ENCODE measurements around the gene RYR3. TPM values are rescaled to one million over a fixed set of nuclear protein-coding genes. Genes with fewer than 3 reads are reported as not detected.

RYR3 gene
- total RNA-seq, 1 donor from 2014 or later: 4.8 TPM

- Mint-ChIP-seq H3K9me3 (ENCODE audit: unreplicated experiment) (no peaks in the 10 kb centered on the region), H3K36me3 (ENCODE audit: low read depth, unreplicated experiment) (no peaks in the 10 kb centered on the region), H3K4me1 (ENCODE audit: unreplicated experiment) (no peaks in the 10 kb centered on the region), H3K27ac (ENCODE audit: unreplicated experiment) (no peak overlapping the region), H3K4me3 (ENCODE audit: unreplicated experiment) (no peak overlapping the region), H3K27me3 (ENCODE audit: unreplicated experiment) (no peaks in the 10 kb centered on the region)
- TF ChIP-seq, protein P1, sequence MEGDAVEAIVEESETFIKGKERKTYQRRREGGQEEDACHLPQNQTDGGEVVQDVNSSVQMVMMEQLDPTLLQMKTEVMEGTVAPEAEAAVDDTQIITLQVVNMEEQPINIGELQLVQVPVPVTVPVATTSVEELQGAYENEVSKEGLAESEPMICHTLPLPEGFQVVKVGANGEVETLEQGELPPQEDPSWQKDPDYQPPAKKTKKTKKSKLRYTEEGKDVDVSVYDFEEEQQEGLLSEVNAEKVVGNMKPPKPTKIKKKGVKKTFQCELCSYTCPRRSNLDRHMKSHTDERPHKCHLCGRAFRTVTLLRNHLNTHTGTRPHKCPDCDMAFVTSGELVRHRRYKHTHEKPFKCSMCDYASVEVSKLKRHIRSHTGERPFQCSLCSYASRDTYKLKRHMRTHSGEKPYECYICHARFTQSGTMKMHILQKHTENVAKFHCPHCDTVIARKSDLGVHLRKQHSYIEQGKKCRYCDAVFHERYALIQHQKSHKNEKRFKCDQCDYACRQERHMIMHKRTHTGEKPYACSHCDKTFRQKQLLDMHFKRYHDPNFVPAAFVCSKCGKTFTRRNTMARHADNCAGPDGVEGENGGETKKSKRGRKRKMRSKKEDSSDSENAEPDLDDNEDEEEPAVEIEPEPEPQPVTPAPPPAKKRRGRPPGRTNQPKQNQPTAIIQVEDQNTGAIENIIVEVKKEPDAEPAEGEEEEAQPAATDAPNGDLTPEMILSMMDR (IDR thresholded peaks at IDR 0.05; ENCODE audit: unreplicated experiment): no peak
- no peak for DNase-seq (ENCODE audit: low spot score)
These were observed 162.9 kb downstream of the RYR3 start for GRCh38 chr15:33473714-33474113.

DNA sequence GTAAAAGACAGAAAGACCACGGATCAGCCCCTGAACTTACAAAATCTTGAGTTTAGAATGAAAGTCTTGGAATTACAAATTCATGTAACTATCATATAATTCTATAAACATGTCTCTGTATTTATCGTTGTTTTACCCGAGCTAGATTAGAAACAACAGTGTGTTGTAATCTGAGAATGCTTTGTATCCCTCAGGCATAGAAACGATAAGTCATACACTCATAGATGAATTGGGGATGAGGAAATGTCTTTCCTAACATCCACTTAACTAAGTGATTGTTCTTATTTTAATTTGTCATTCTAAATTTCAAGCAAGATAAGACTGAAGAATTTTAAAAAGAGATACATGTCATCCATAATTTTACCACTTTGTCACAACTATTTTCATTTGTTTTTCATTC lies 165.3 kb downstream of the RYR3 start:
- Mint-ChIP-seq H3K36me3 (ENCODE audit: low read depth, unreplicated experiment) (no peaks in the 10 kb centered on the region), H3K27me3 (ENCODE audit: unreplicated experiment) (no peaks in the 10 kb centered on the region), H3K27ac (ENCODE audit: unreplicated experiment) (no peak overlapping the region), H3K9me3 (ENCODE audit: unreplicated experiment) (no peaks in the 10 kb centered on the region), H3K4me3 (ENCODE audit: unreplicated experiment) (no peak overlapping the region), H3K4me1 (ENCODE audit: unreplicated experiment) (no peaks in the 10 kb centered on the region)
- TF ChIP-seq, protein P1 (IDR thresholded peaks at IDR 0.05; ENCODE audit: unreplicated experiment): no peak
- DNase-seq (ENCODE audit: low spot score): no peak

DNA sequence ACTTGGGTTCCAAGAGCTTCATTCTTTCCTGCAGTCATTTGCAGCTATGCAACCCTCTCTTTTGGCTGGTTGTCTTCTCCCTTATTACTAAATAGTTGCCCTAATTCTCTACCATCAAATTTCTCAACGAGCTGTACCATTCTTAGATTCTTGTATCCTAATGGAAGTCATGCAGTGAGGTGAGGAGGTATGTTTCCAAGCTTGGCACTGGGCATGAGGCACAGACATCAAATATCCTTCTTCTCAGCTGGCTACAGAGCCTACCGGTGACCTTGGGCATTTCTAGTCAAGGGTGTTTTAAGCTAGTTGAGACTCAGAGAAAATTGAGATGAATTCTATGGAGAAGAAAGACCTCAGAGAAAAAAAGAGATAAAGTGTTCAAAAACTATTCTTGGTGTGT lies 166.1 kb downstream of the RYR3 start:
- TF ChIP-seq, protein P1 (IDR thresholded peaks at IDR 0.05; ENCODE audit: unreplicated experiment): no peak
- Mint-ChIP-seq H3K4me3 (ENCODE audit: unreplicated experiment) (no peak overlapping the region), H3K27ac (ENCODE audit: unreplicated experiment) (no peak overlapping the region), H3K9me3 (ENCODE audit: unreplicated experiment) (no peaks in the 10 kb centered on the region), H3K27me3 (ENCODE audit: unreplicated experiment) (no peaks in the 10 kb centered on the region), H3K36me3 (ENCODE audit: low read depth, unreplicated experiment) (no peaks in the 10 kb centered on the region), H3K4me1 (ENCODE audit: unreplicated experiment) (no peaks in the 10 kb centered on the region)
- DNase-seq (ENCODE audit: low spot score): no peak

GRCh38 chr15:33489335-33489734 lies 178.6 kb downstream of the RYR3 start:
- peaks cover 7% of the 10 kb centered on the region for H3K4me1 Mint-ChIP-seq (ENCODE audit: unreplicated experiment)
- H3K4me3 Mint-ChIP-seq (ENCODE audit: unreplicated experiment): no peak overlapping the region
- H3K27me3 Mint-ChIP-seq (ENCODE audit: unreplicated experiment): no peaks in the 10 kb centered on the region
- no peaks in the 10 kb centered on the region for H3K9me3 Mint-ChIP-seq (ENCODE audit: unreplicated experiment)
- TF ChIP-seq, protein P1 (IDR thresholded peaks at IDR 0.05; ENCODE audit: unreplicated experiment): no peak
- no peaks in the 10 kb centered on the region for H3K36me3 Mint-ChIP-seq (ENCODE audit: low read depth, unreplicated experiment)
- H3K27ac Mint-ChIP-seq (ENCODE audit: unreplicated experiment): no peak overlapping the region
- DNase-seq (ENCODE audit: low spot score): no peak

GRCh38 chr15:33490703-33491102 lies 179.9 kb downstream of the RYR3 start:
- no peak overlapping the region for H3K4me3 Mint-ChIP-seq (ENCODE audit: unreplicated experiment)
- peaks cover 7% of the 10 kb centered on the region for H3K4me1 Mint-ChIP-seq (ENCODE audit: unreplicated experiment)
- H3K9me3 Mint-ChIP-seq (ENCODE audit: unreplicated experiment): no peaks in the 10 kb centered on the region
- no peak for DNase-seq (ENCODE audit: low spot score)
- H3K27ac Mint-ChIP-seq (ENCODE audit: unreplicated experiment): no peak overlapping the region
- H3K27me3 Mint-ChIP-seq (ENCODE audit: unreplicated experiment): no peaks in the 10 kb centered on the region
- TF ChIP-seq, protein P1 (IDR thresholded peaks at IDR 0.05; ENCODE audit: unreplicated experiment): no peak
- H3K36me3 Mint-ChIP-seq (ENCODE audit: low read depth, unreplicated experiment): no peaks in the 10 kb centered on the region

All from endothelial cell (in vitro differentiated cells).